ENCODE results near the gene GMDS.

Gene GMDS

GRCh38 chr6:1689141-1689540 lies 556.3 kb downstream of the GMDS start:
- no peak overlapping the region for H3K4me3 ChIP-seq (ENCODE audit: low read depth, low read length)
- no peak for DNase-seq (ENCODE audit: low read depth)
- no peak for TF ChIP-seq CTCF (IDR thresholded peaks at IDR 0.05; ENCODE audit: insufficient read depth, low read depth, low read length, missing control alignments)

- no peak for DNase-seq (ENCODE audit: low read depth)
- no peak for TF ChIP-seq CTCF (IDR thresholded peaks at IDR 0.05; ENCODE audit: insufficient read depth, low read depth, low read length, missing control alignments)
- no peak overlapping the region for H3K4me3 ChIP-seq (ENCODE audit: low read depth, low read length)
Observed at GRCh38 chr6:1688396-1688795, 557.0 kb downstream of the GMDS start.

- DNase-seq (ENCODE audit: low read depth): no peak
- no peak for TF ChIP-seq CTCF (IDR thresholded peaks at IDR 0.05; ENCODE audit: insufficient read depth, low read depth, low read length, missing control alignments)
- no peak overlapping the region for H3K4me3 ChIP-seq (ENCODE audit: low read depth, low read length)
Observed at GRCh38 chr6:1687402-1687801, 558.0 kb downstream of the GMDS start.

- TF ChIP-seq CTCF (IDR thresholded peaks at IDR 0.05; ENCODE audit: insufficient read depth, low read depth, low read length, missing control alignments): no peak
- no peak for DNase-seq (ENCODE audit: low read depth)
- H3K4me3 ChIP-seq (ENCODE audit: low read depth, low read length): no peak overlapping the region
Observed at GRCh38 chr6:1686117-1687098, 559.0 kb downstream of the GMDS start.

GRCh38 chr6:1679688-1680068 lies 565.7 kb downstream of the GMDS start:
- no peak for DNase-seq (ENCODE audit: low read depth)
- TF ChIP-seq CTCF (IDR thresholded peaks at IDR 0.05; ENCODE audit: insufficient read depth, low read depth, low read length, missing control alignments): no peak
- no peak overlapping the region for H3K4me3 ChIP-seq (ENCODE audit: low read depth, low read length)

GRCh38 chr6:1679031-1679687 lies 566.2 kb downstream of the GMDS start:
- no peak for TF ChIP-seq CTCF (IDR thresholded peaks at IDR 0.05; ENCODE audit: insufficient read depth, low read depth, low read length, missing control alignments)
- no peak for DNase-seq (ENCODE audit: low read depth)

More at GRCh38 chr6:1679031-1679687, 566.2 kb downstream of the GMDS start:
- H3K4me3 ChIP-seq (ENCODE audit: low read depth, low read length): no peak overlapping the region
